Mammary epithelial cell (primary cell): ENCODE results near the gene SIK3.

ENCODE experiments used
- CTCF ChIP-seq, 2 donors: IDR thresholded peaks in 1 of 2; conservative IDR thresholded peaks in 1 of 2; 2 replicates each; pipeline ENCODE4 v1.5.1; 2011 to 2012; ENCODE audit warnings: inconsistent platforms in 2 of 2, low read length in 2 of 2, mild to moderate bottlenecking in 2 of 2, control low read depth in 1 of 2, low read depth in 1 of 2; ENCODE audit not compliant: insufficient read depth in 1 of 2; ENCODE audit errors: extremely low read depth in 1 of 2
- EZH2 ChIP-seq: IDR thresholded peaks from 2 replicates; pipeline ENCODE4 v1.6.1; 2012; ENCODE audit warnings: low read length, inconsistent platforms, borderline replicate concordance

DNA sequence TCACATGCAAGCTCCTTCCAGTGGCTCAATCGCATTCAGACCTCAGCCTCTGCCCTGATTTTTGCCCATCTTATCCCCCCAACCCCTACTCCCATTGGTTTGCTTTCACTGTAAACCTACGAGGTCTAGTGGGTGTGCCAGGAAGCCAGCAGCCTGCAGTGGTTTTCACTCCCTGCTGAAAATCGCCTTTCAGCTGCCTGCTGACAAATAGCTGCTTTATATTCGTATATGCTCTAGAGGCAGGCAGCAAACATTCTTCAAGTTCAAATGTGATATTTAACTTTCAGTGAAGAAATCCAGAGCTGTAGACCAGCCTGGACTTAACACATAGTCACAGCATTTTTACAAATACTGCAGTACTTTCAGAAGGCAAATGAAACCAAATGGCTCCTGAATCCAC is 168.1 kb downstream of the SIK3 start:
- TF ChIP-seq CTCF (conservative IDR thresholded peaks at IDR 0.05 in 1 of 2, IDR thresholded peaks at IDR 0.05 in 1 of 2; ENCODE audit: extremely low read depth in 1 of 2, insufficient read depth in 1 of 2, low read depth in 1 of 2, low read length in 2 of 2) (no peak), EZH2 (no peak)
